HG02623 (cell line): ENCODE results near the gene SART3.
"Not testable (repeated sequence)": the region's sequence is repeated elsewhere in the genome, so short reads cannot be mapped to it uniquely, and the experiment has no call there.

ENCODE experiments used
- ATAC-seq: cut with Tn5 transposase; IDR thresholded peaks from one replicate; pipeline ENCODE4 v1.9.1; 2021; ENCODE audit warnings: moderate library complexity; ENCODE audit not compliant: unreplicated experiment

The SART3 gene

GRCh38 chr12:108597559-108598471 is 36.8 kb upstream of the SART3 start, which contains the start of gene TMEM119:
TMEM119 (minus strand) TSS chr12:108598084; CDS start chr12:108592383, 5,701 bp downstream.
- no peak for ATAC-seq

GRCh38 chr12:108596854-108597558 is 36.0 kb upstream of the SART3 start:
- no peak for ATAC-seq

GRCh38 chr12:108595711-108596647 is 35.0 kb upstream of the SART3 start:
- no peak for ATAC-seq

- ATAC-seq, result no peak
Measured at GRCh38 chr12:108594960-108595710, 34.2 kb upstream of the SART3 start.

- ATAC-seq, result no peak
Measured at GRCh38 chr12:108594323-108594903, 33.4 kb upstream of the SART3 start.

- no peak for ATAC-seq
Measured at GRCh38 chr12:108592033-108592909, 31.3 kb upstream of the SART3 start.

- ATAC-seq, result no peak
Measured at GRCh38 chr12:108591267-108591980, 30.5 kb upstream of the SART3 start.

GRCh38 chr12:108590463-108590862 is 29.5 kb upstream of the SART3 start:
- not testable (repeated sequence) for ATAC-seq

GRCh38 chr12:108589840-108590229 is 28.9 kb upstream of the SART3 start:
- ATAC-seq, result no peak

GRCh38 chr12:108589028-108589839 is 28.3 kb upstream of the SART3 start:
- ATAC-seq, result no peak

- no peak for ATAC-seq
Measured at GRCh38 chr12:108587826-108588225, 26.9 kb upstream of the SART3 start.

- no peak for ATAC-seq
Measured at GRCh38 chr12:108586306-108586705, 25.3 kb upstream of the SART3 start.

GRCh38 chr12:108585864-108586263 is 24.9 kb upstream of the SART3 start:
- ATAC-seq, result no peak

- no peak for ATAC-seq
Measured at GRCh38 chr12:108584456-108585065, 23.6 kb upstream of the SART3 start.

GRCh38 chr12:108583991-108584390 is 23.0 kb upstream of the SART3 start:
- ATAC-seq, result no peak

- ATAC-seq, result no peak
Measured at GRCh38 chr12:108582978-108583770, 22.2 kb upstream of the SART3 start.
